Esophagus muscularis mucosa (tissue), 4 donors: ENCODE data around the gene PRPH. TPM values are rescaled to one million over a fixed set of nuclear protein-coding genes. Genes with fewer than 3 reads are reported as not detected.

ENCODE experiments used
- DNase-seq: peaks from one replicate; pipeline ENCODE4 v3.0.0-alpha.2; 2017; ENCODE audit errors: extremely low spot score
- H3K27ac ChIP-seq, 4 donors: fragments of 200-600 bp; sonication (generic); replicated peaks in 1 of 4; 1 replicate in 3 of 4; 2 replicates in 1 of 4; pipeline ENCODE4 v1.5.1; 2016 to 2019; ENCODE audit warnings: mild to moderate bottlenecking in 1 of 4
- H3K27me3 ChIP-seq, 4 donors: fragments of 200-600 bp; sonication (generic); one replicate each; pipeline versions ENCODE4 v1.5.1 to v1.6.0; 2016 to 2019
- H3K36me3 ChIP-seq, 4 donors: fragments of 200-600 bp; sonication (generic); one replicate each; pipeline ENCODE4 v1.5.1; 2016 to 2019
- H3K4me1 ChIP-seq, 4 donors: fragments of 200-600 bp; sonication (generic); one replicate each; pipeline ENCODE4 v1.5.1; 2016 to 2019
- H3K4me3 ChIP-seq, 4 donors: fragments of 200-600 bp; sonication (generic); 1 replicate in 2 of 4; 2 replicates in 2 of 4; pipeline ENCODE4 v1.5.1; 2016 to 2019; ENCODE audit warnings: mild to moderate bottlenecking in 4 of 4, moderate library complexity in 1 of 4
- H3K9me3 ChIP-seq, 4 donors: fragments of 200-600 bp; sonication (generic); 1 replicate in 3 of 4; 2 replicates in 1 of 4; pipeline ENCODE4 v1.5.1; 2016 to 2019
- EP300 ChIP-seq: sonication (generic); formaldehyde crosslinking; IDR thresholded peaks from one replicate; pipeline ENCODE4 v1.6.1; 2017; ENCODE audit warnings: antibody characterized with exemption
- POLR2A ChIP-seq: fragments of 450-650 bp; IDR thresholded peaks from one replicate; pipeline ENCODE4 v1.6.1; 2017; ENCODE audit warnings: antibody characterized with exemption, moderate library complexity, mild to moderate bottlenecking, low read depth
- POLR2AphosphoS5 ChIP-seq, 2 donors: sonication (generic); formaldehyde crosslinking; IDR thresholded peaks; one replicate each; pipeline ENCODE4 v1.6.1; 2017; ENCODE audit warnings: antibody characterized with exemption in 2 of 2
- WGBS: methylation state at CpG from one replicate; pipeline ENCODE4 v1.1.5; 2018; 5-methylcytosine and 5-hydroxymethylcytosine counted together
- intact Hi-C: fragments of 100-400 bp; cut with DNase I; formaldehyde crosslinking; loops from one replicate; pipeline ENCODE4 v1.15.1; 2023
- total RNA-seq, 4 donors: library from RNA; depleted of rRNA; stranded (reverse); fragments of >200 nt; gene quantifications; one replicate each; pipeline versions ENCODE4 v1.1.0 to v1.2.1, GENCODE V29; 2016
- TF ChIP-seq, protein P1 (sequence below), 3 experiments: fragments of 200-600 bp in 2 of 3; fragments of 450-650 bp in 1 of 3; sonication (generic) in 2 of 3; IDR thresholded peaks; one replicate each; pipeline ENCODE4 v1.5.1; 2017 to 2019; ENCODE audit warnings: antibody characterized with exemption in 3 of 3, mild to moderate bottlenecking in 2 of 3, moderate library complexity in 1 of 3

Gene PRPH
- total RNA-seq, 4 donors from 2014 or later = 9.9 to 24.5 (median 10.4) TPM

DNA sequence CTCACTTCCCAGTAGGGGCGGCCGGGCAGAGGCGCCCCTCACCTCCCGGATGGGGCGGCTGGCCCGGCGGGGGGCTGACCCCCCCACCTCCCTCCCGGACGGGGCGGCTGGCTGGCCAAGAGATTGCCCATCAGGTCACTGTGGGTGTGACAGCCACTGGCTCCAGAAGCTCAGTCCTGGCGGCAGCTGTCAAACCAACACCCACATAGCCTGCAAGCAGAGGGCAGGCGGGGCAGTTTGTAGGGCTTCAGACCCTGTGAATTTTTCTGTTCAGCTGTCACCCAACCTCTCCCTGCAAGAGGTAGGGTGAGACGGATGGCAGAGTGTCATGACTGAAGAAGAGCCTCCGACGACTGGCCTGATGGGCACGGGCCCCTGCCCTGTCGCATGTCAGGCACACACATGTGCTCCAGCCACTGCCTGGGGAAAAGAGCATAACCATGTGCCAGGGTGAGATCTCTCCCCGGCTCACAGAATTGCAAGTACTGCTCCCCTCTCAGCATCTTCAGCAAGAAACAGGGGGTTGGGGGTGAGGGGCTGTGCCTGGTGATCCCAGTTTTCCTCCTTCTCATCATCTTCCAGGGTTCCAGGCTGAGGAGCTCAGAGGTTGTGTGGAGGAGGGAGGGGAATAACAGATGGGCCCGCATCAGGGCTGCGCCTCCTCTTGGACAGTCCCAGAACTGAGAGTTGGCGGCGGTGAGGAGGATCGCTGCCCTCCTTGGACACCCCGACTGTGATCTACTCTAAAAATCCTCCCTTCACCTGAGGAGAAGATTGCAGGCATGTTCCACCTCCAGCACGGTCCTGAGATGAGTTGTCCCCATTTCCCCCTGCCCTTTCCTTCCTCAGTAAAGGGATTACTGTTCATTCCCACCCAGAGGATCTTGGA lies 11.2 kb upstream of the PRPH start:
- intact Hi-C loops = loop anchor here (10.0 kb wide), 1 partner anchor 231 kb away; no protein-coding TSS in a partner anchor
- Histone ChIP-seq H3K4me3 (no peak overlapping the region), H3K36me3 (no peaks in the 10 kb centered on the region), H3K27me3 (peaks cover 0 to 46% (median 0%) of the 10 kb centered on the region in 4 donors), H3K4me1 (peaks cover 0 to 3% (median 0%) of the 10 kb centered on the region in 4 donors), H3K9me3 (no peaks in the 10 kb centered on the region), H3K27ac (no peak overlapping the region)
- TF ChIP-seq, protein P1, sequence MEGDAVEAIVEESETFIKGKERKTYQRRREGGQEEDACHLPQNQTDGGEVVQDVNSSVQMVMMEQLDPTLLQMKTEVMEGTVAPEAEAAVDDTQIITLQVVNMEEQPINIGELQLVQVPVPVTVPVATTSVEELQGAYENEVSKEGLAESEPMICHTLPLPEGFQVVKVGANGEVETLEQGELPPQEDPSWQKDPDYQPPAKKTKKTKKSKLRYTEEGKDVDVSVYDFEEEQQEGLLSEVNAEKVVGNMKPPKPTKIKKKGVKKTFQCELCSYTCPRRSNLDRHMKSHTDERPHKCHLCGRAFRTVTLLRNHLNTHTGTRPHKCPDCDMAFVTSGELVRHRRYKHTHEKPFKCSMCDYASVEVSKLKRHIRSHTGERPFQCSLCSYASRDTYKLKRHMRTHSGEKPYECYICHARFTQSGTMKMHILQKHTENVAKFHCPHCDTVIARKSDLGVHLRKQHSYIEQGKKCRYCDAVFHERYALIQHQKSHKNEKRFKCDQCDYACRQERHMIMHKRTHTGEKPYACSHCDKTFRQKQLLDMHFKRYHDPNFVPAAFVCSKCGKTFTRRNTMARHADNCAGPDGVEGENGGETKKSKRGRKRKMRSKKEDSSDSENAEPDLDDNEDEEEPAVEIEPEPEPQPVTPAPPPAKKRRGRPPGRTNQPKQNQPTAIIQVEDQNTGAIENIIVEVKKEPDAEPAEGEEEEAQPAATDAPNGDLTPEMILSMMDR (IDR thresholded peaks at IDR 0.05) = no peak
- TF ChIP-seq POLR2AphosphoS5 (IDR thresholded peaks at IDR 0.05) = no peak
- TF ChIP-seq POLR2A = no peak
- TF ChIP-seq EP300 = no peak
- no peak for DNase-seq
- 85% methylated on average over 14 of the region's 25 CpGs for WGBS

DNA sequence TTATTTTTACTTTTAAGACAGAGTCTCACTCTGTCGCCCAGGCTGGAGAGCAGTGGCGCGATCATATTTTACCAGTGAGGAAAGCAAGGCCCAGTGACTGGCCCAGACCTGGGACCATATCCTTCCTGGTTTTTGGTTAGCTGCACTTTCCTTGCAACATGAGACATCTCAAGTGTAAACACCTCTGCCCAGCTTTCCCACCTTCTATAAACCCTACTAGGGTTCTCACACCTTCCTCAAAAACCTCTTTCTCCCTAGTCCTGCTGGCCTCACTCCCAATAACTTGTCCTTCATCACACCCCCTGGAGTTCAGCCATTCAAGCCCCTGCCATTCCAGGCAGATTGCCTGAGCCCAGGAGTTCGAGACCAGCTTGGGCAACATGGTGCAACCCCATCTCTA lies 10.3 kb upstream of the PRPH start:
- WGBS = 86% methylated on average over 4 of the region's 4 CpGs
- DNase-seq = no peak
- TF ChIP-seq EP300 (no peak), POLR2A (no peak), POLR2AphosphoS5 (IDR thresholded peaks at IDR 0.05) (no peak)
- TF ChIP-seq, protein P1 (IDR thresholded peaks at IDR 0.05) = no peak
- no peaks in the 10 kb centered on the region for H3K36me3 ChIP-seq
- no peaks in the 10 kb centered on the region for H3K9me3 ChIP-seq
- H3K27me3 ChIP-seq = peaks cover 0 to 55% (median 0%) of the 10 kb centered on the region in 4 donors
- H3K4me3 ChIP-seq = no peak overlapping the region
- no peak overlapping the region for H3K27ac ChIP-seq
- intact Hi-C loops = loop anchor here (5.0 to 10.0 kb wide), 2 partner anchors 58 to 230 kb away; no protein-coding TSS in a partner anchor
- H3K4me1 ChIP-seq = peaks cover 0 to 3% (median 0%) of the 10 kb centered on the region in 4 donors

- intact Hi-C loops = loop anchor here (5.0 to 10.0 kb wide), 2 partner anchors 54 to 227 kb away; no protein-coding TSS in a partner anchor
- TF ChIP-seq EP300 (no peak), POLR2AphosphoS5 (IDR thresholded peaks at IDR 0.05) (no peak)
- WGBS = 53% methylated on average over 6 of the region's 6 CpGs
- Histone ChIP-seq H3K36me3 (no peaks in the 10 kb centered on the region), H3K27ac (no peak overlapping the region), H3K4me3 (no peak overlapping the region), H3K27me3 (peaks cover 0 to 60% (median 0%) of the 10 kb centered on the region in 4 donors), H3K4me1 (peaks cover 3 to 5% (median 4%) of the 10 kb centered on the region in 4 donors), H3K9me3 (no peaks in the 10 kb centered on the region)
- no peak for DNase-seq
Observed at GRCh38 chr12:49287876-49288275, 7.1 kb upstream of the PRPH start.

- peaks cover 0 to 59% (median 0%) of the 10 kb centered on the region in 4 donors for H3K27me3 ChIP-seq
- intact Hi-C loops = loop anchor here (5.0 to 10.0 kb wide), 2 partner anchors 54 to 226 kb away; no protein-coding TSS in a partner anchor
- no peak overlapping the region for H3K27ac ChIP-seq
- no peak for TF ChIP-seq EP300
- TF ChIP-seq, protein P1 (IDR thresholded peaks at IDR 0.05) = peak; percentile 83 to 88 (median 85)
- no peaks in the 10 kb centered on the region for H3K9me3 ChIP-seq
- no peaks in the 10 kb centered on the region for H3K36me3 ChIP-seq
- 5% methylated on average over 11 of the region's 11 CpGs for whole genome bisulfite sequencing
- peaks cover 8 to 11% (median 10%) of the 10 kb centered on the region in 4 donors for H3K4me1 ChIP-seq
- no peak overlapping the region for H3K4me3 ChIP-seq
- no peak for DNase-seq
Observed at GRCh38 chr12:49288412-49288853, 6.5 kb upstream of the PRPH start.

- no peak overlapping the region for H3K27ac ChIP-seq
- TF ChIP-seq POLR2AphosphoS5 (IDR thresholded peaks at IDR 0.05) (no peak), EP300 (no peak), POLR2A (no peak)
- TF ChIP-seq, protein P1 (IDR thresholded peaks at IDR 0.05) = no peak
- peaks cover 12 to 14% (median 14%) of the 10 kb centered on the region in 4 donors for H3K4me1 ChIP-seq
- H3K27me3 ChIP-seq = peaks cover 0 to 53% (median 0%) of the 10 kb centered on the region in 4 donors
- no peaks in the 10 kb centered on the region for H3K9me3 ChIP-seq
- no peak overlapping the region for H3K4me3 ChIP-seq
- intact Hi-C loops = loop anchor here (5.0 to 10.0 kb wide), 2 partner anchors 53 to 226 kb away; no protein-coding TSS in a partner anchor
- no peaks in the 10 kb centered on the region for H3K36me3 ChIP-seq
- WGBS = 88% methylated on average over 7 of the region's 9 CpGs
- DNase-seq = no peak
Observed at GRCh38 chr12:49288922-49289555, 5.9 kb upstream of the PRPH start.
